GM19395 (cell line): Measurements from ENCODE around the gene RALGPS2.

ENCODE experiments used
- ATAC-seq: cut with Tn5 transposase; IDR thresholded peaks from one replicate; pipeline ENCODE4 v1.9.1; 2021; ENCODE audit warnings: mild to moderate bottlenecking, moderate library complexity; ENCODE audit not compliant: unreplicated experiment

Gene RALGPS2

GRCh38 chr1:178724728-178725465 is at the start of gene RALGPS2:
RALGPS2 (plus strand) TSS chr1:178725244; CDS start chr1:178776765, 51,521 bp downstream.
- ATAC-seq = peak; percentile 66

GRCh38 chr1:178679237-178679636 is 45.8 kb upstream of the RALGPS2 start:
- ATAC-seq = no peak

GRCh38 chr1:178682429-178682828 is 42.6 kb upstream of the RALGPS2 start:
- no peak for ATAC-seq

- ATAC-seq = no peak
Observed at GRCh38 chr1:178682886-178683285, 42.2 kb upstream of the RALGPS2 start.

GRCh38 chr1:178683291-178683690 is 41.8 kb upstream of the RALGPS2 start:
- no peak for ATAC-seq

GRCh38 chr1:178684111-178684510 is 40.9 kb upstream of the RALGPS2 start:
- no peak for ATAC-seq

GRCh38 chr1:178684542-178685000 is 40.5 kb upstream of the RALGPS2 start:
- ATAC-seq = peak; percentile 93

GRCh38 chr1:178686407-178686806 is 38.6 kb upstream of the RALGPS2 start:
- no peak for ATAC-seq

GRCh38 chr1:178688244-178688643 is 36.8 kb upstream of the RALGPS2 start:
- no peak for ATAC-seq

GRCh38 chr1:178689769-178690168 is 35.3 kb upstream of the RALGPS2 start:
- ATAC-seq = no peak

GRCh38 chr1:178690496-178690895 is 34.5 kb upstream of the RALGPS2 start:
- no peak for ATAC-seq

GRCh38 chr1:178692564-178693327 is 32.3 kb upstream of the RALGPS2 start:
- ATAC-seq = no peak

GRCh38 chr1:178693366-178693765 is 31.7 kb upstream of the RALGPS2 start:
- ATAC-seq = no peak

- ATAC-seq = no peak
Observed at GRCh38 chr1:178694923-178695525, 30.0 kb upstream of the RALGPS2 start.

- no peak for ATAC-seq
Observed at GRCh38 chr1:178702146-178702545, 22.9 kb upstream of the RALGPS2 start.

GRCh38 chr1:178704833-178705232 is 20.2 kb upstream of the RALGPS2 start:
- no peak for ATAC-seq

GRCh38 chr1:178706432-178706831 is 18.6 kb upstream of the RALGPS2 start:
- ATAC-seq = no peak

- ATAC-seq = no peak
Observed at GRCh38 chr1:178713259-178713658, 11.8 kb upstream of the RALGPS2 start.

- no peak for ATAC-seq
Observed at GRCh38 chr1:178714453-178714852, 10.6 kb upstream of the RALGPS2 start.

- ATAC-seq = no peak
Observed at GRCh38 chr1:178716111-178716510, 8.9 kb upstream of the RALGPS2 start.

GRCh38 chr1:178718520-178718919 is 6.5 kb upstream of the RALGPS2 start:
- no peak for ATAC-seq

GRCh38 chr1:178723546-178723945 is 1.5 kb upstream of the RALGPS2 start:
- no peak for ATAC-seq
